ENCODE measurements around the gene JMJD4. TPM values are rescaled to one million over a fixed set of nuclear protein-coding genes. Genes with fewer than 3 reads are reported as not detected.

JMJD4 gene
- total and polyA plus RNA-seq, 2 of the 4 experiments (the other 2 are of a cell fraction) = 24.6 to 28.5 TPM

GRCh38 chr1:227729144-227729880, 5.8 kb downstream of the JMJD4 start (continued):
- TF ChIP-seq CTCF (conservative IDR thresholded peaks at IDR 0.05; ENCODE audit: low read depth, low read length) = no peak
- TF ChIP-seq POLR2A (IDR thresholded peaks at IDR 0.05; ENCODE audit: low read depth, low read length) = no peak
- TF ChIP-seq BHLHE40 (IDR thresholded peaks at IDR 0.05; ENCODE audit: low read depth, low read length) = no peak
- TF ChIP-seq USF2 (IDR thresholded peaks at IDR 0.05; ENCODE audit: low read depth, low read length) = no peak
- TF ChIP-seq CHD1 (IDR thresholded peaks at IDR 0.05; ENCODE audit: low read depth, low read length) = no peak
- TF ChIP-seq MXI1 (IDR thresholded peaks at IDR 0.05; ENCODE audit: borderline replicate concordance, low read depth, low read length) = no peak
